Astrocyte of the cerebellum (primary cell): ENCODE results near the gene LIFR.

ENCODE experiments used
- DNase-seq: peaks from one replicate; pipeline ENCODE4 v3.0.0-alpha.2; 2011; ENCODE audit warnings: low read depth
- H3K4me3 ChIP-seq: 2 replicates; pipeline ENCODE4 v1.5.1; 2011; ENCODE audit warnings: mild to moderate bottlenecking, low read depth, low read length, moderate library complexity
- CTCF ChIP-seq: IDR thresholded peaks from 2 replicates; pipeline ENCODE4 v1.5.1; 2012; ENCODE audit warnings: low read length, low read depth, moderate library complexity, mild to moderate bottlenecking; ENCODE audit errors: missing control alignments
- in situ Hi-C: cut with HindIII; loops from 2 replicates; pipeline ENCODE4 v1.10.0; 2017; ENCODE audit warnings: low sequenced_read_pairs

Gene LIFR

GRCh38 chr5:38515092-38515491 lies 41.4 kb downstream of the LIFR start:
- no peak for TF ChIP-seq CTCF
- H3K4me3 ChIP-seq = no peak overlapping the region
- no peak for DNase-seq
- in situ Hi-C loops = no loop called here

- H3K4me3 ChIP-seq = no peak overlapping the region
- in situ Hi-C loops = no loop called here
- DNase-seq = peak; percentile 35
- no peak for TF ChIP-seq CTCF
Measured at GRCh38 chr5:38509185-38509584, 47.3 kb downstream of the LIFR start.

- DNase-seq = no peak
- no peak for TF ChIP-seq CTCF
- H3K4me3 ChIP-seq = no peak overlapping the region
- in situ Hi-C loops = no loop called here
Measured at GRCh38 chr5:38506302-38506701, 50.1 kb downstream of the LIFR start.

GRCh38 chr5:38500573-38501260 lies 55.7 kb downstream of the LIFR start:
- TF ChIP-seq CTCF = no peak
- no peak overlapping the region for H3K4me3 ChIP-seq
- in situ Hi-C loops = no loop called here
- peak; percentile 5 for DNase-seq

GRCh38 chr5:38497946-38498345 lies 58.5 kb downstream of the LIFR start:
- peak; percentile 13 for DNase-seq
- H3K4me3 ChIP-seq = no peak overlapping the region
- in situ Hi-C loops = no loop called here
- TF ChIP-seq CTCF = peak; percentile 46

GRCh38 chr5:38494763-38495162 lies 61.7 kb downstream of the LIFR start:
- in situ Hi-C loops = no loop called here
- DNase-seq = no peak
- H3K4me3 ChIP-seq = no peak overlapping the region
- TF ChIP-seq CTCF = no peak
